ENCODE measurements around the gene LEFTY1.

DNA sequence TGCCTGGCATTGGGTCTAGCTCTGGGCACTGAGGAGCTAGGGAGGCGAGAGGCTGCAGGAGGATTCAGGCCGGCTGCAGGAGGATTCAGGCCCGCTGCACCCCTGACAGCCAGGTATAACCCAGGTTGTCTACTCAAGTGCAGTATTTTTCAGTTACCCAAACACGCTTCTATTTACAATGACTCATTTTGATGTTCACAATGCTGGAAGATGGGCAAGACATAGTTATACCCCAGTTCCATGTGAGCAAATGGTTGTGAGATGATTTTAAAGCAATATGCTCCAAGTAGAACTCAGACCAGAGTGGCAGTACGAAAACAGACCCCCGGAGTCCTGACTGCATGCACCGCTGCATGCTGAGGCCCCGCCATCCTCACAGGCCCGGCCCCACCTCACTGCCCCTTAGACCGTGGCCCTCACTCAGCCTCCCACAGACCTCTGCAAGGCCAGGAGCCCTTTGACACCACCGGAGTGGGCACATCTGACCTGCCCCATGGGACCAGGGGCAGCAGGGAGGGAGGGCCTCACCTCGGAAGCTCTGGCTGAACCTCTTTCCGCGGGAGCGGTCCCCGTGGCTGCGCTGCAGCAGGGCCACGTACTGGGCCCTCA is 553 bp downstream of the LEFTY1 start:
- TF ChIP-seq POLR2A (IDR thresholded peaks at IDR 0.05) (no peak), CTCF (IDR thresholded peaks at IDR 0.05) (no peak)

Data from right lobe of liver (tissue), 4 donors.